RKO (cell line): ENCODE results near the gene SLC40A1.

Experiments used
- DNase-seq: peaks from one replicate; pipeline ENCODE4 v3.0.0-alpha.2; 2016; ENCODE audit warnings: low spot score

Gene SLC40A1

DNA sequence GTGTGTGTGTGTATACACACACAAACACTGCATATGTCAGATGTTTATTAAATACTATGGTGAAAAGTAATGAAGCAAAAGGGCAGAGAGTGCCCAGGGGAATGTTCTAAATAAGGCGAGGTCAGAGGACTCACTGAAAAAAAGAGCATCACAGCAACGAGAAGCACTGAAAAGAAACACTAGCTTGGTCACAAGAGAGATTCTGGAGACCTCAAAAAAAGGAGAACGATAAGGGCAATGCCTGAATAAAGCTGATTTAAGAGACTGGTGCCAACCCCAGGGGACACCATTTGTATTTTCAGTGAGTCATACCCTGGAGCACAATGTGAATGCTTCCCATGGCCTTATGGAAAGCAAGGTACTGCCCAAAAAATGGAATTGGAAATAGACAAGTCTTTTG is 14.5 kb downstream of the SLC40A1 start:
- DNase-seq = no peak

DNA sequence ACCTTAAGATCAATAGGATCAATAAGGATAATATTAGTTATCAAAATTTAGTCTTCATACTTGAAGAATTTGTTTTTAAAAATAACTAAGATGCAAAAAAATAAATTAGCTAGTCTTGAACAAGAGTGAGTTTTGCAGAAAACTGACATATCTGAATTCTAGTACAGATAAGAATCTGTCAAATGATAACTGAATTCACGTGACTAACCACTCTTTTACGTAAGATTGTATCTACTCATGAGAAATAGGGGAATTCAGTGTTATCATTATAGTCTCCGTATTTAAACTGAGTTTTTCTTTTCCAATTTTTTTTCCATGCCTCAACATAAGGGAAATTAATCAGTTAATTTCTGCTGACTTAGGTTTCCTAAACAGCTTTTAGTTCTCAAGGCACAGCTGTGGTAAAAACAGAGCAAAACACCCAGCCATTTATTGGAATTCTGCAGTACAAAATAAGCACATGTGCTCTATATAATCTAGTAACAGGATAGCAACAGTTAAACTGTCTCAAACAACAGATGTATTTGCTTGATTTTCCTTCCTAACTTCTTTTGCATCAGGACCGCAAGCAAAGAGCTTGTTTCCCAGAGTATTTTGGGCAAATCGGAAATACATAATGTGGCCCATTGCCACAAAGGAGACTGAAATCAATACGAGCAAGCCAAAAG is 19.1 kb downstream of the SLC40A1 start:
- DNase-seq = no peak

DNA sequence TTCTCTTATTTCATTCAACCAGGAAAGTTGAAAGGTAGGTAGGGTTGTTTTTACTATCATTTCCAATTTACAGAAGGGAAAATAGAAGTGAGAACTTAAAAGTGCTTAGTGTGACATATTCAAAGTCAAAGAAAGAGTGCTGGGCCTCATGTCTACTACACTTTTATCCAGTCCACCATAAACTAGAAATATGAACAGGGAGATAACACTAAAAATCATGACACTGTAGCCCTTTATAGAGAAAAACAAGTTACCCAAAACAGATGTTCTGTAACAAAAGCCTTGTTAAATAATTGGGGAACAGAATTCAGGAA is 20.4 kb downstream of the SLC40A1 start:
- DNase-seq = no peak

DNA sequence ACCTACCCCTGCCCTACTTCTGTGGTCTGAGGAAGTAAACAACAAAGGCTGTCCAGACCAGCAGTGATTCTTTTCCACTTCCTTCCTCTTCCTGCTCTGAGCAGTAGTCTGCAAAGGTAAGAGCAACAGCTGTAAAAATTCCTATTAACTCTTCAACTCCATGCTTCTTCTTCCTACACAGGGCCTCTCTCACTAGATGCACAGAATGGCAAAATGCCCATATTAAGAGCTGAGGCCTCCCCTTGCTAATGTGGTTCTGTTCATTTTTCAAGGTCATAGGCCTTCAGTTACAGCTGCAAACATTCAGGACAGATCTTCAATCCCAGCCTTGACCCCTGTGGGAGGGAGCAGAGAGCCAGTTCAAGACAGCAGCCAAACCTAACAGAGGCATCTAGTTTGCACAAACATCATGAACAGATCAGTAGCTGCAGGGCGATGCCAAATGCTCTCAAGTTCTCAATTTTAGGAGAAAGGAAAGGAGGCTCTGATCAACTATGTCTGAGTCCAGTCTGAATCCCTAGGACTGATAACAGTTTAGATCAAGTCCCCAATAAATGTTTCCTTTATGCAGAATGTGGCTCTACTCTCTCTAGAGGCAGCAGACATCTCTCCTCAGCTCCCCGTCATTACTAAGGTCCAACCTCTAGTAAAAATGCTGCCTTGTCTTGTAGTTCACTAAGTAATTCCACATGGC is 20.9 kb downstream of the SLC40A1 start:
- DNase-seq = no peak

DNA sequence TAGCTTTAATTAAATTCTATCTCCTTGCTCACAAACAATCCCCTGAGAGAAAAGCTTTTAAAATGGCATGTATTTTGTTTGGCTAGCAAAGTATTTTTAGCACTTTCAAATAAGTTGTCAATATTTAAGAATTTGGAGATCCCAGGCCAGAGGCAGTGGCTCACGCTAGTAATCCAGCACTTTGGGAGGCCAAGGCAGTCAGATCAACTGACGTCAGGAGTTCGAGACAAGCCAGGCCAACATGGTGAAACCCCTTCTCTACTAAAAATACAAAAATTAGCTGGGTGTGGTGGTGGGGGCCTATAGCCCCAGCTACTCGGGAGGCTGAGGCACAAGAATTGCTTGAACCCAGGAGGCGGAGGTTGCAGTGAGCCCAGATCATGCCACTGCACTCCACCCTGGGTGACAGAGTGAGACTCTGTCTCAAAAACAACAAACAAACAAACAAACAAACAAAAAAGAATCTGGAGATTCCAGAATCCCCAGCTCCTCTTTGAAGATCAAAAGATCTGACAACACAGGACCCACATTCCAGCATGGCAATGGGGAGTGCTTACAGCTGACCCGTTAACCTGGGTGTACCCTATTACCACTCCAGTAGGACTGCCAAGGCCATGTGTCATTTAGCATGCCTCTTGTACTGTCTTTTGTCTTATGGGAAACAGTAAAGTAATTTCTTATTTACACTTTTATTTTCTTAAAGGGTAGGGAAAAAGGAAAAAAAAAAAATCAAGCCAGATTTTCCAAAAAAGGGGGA is 21.9 kb downstream of the SLC40A1 start:
- DNase-seq = no peak

DNA sequence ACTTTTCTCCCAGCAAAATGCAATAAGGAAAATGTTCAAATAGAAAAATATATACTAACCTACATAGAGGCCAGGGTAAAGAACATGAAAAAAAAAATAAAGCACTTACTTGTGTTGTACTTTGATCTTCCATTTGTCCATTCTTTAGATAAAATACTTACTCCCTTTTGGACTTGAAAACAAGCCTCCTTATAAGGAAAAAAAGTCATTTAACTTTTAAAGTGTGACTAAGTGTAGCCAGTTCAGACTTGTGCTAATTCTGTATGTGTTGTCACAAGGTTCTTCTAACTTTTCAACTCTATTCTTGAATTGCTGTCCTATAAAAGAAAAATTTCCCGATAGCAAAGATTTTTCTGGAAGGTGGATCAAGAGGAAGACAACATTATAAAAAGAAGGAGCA is 23.2 kb downstream of the SLC40A1 start:
- DNase-seq = no peak

DNA sequence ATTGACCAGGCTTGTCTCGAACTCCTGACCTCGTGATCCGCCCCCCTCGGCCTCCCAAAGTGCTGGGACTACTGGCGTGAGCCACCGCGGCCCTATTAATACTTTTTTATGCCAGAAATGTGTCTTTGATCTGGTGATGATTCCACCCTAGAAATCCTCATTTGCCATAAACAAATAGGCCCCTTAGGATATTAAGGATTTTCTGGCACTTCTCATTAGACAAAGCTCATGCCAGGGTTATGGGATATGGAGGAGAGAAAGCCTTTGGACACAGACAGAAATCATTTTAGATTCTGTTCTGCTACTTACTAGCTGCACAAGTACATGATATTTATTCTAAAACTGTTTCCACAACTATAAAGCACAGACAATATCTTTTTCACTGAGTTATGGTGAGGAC is 24.1 kb downstream of the SLC40A1 start:
- no peak for DNase-seq

DNA sequence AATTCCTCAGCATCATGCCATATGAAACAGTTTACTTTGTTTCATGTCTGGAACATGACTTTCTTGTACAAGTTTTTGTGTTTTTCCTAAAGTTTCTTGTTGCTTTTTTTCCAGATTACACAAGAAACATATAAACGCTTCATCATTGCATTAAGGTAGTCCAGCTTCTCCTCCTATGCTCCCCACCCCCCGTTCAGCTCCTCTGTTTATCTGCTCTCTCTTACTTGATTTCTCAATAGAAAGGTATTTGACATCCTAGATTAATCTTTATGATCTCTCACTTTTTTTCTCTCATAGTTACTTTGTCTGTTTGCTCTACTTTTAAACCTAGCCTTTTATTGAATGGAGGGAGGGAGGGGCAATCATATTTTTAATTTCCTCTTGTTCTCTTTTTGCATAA is 25.4 kb downstream of the SLC40A1 start:
- no peak for DNase-seq

DNA sequence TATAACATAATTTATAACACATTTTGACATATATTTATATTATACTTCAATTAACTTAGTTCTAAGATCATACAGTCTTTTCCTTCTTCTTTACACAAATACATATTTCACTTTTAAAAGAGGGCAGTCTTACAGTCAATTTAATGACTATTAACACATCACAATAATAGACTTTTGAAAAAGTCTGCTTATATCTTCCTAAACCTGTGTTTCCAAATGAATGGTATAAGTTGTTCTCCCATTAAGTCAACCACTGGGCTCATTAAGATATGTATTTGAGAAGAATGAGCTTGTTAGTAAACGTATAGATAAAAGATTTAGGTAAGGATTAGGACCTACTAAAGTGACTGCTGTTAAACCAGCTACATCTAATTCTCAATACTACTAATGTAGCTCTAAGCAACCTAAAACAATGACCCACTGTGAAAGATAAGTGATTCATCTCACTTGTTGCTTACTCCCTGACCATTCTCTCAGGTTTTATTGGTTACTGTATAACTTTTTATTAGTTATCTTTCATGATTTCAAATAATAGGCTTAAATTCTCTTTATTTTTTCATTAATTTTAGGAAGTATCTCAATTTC is 27.0 kb downstream of the SLC40A1 start:
- no peak for DNase-seq

DNA sequence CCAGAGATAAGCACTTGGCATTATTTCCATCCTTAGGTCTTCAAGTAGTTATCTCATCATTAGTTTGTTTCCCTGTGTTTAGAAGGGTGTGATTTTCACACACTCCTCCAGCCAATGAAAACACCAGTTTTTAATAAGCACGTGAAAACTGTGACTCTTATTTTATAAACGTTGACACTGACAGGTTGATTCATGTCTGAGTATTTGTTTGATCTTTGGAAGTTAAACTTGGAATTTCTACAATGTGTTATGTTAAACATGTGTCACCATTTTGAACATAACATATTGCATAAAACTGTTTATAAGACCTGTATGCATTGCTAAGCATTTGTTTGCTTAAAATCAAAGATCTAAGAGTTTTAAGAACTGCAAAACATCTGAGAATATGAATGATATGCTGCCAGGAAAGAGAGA is 27.6 kb downstream of the SLC40A1 start:
- DNase-seq = peak; percentile 22

DNA sequence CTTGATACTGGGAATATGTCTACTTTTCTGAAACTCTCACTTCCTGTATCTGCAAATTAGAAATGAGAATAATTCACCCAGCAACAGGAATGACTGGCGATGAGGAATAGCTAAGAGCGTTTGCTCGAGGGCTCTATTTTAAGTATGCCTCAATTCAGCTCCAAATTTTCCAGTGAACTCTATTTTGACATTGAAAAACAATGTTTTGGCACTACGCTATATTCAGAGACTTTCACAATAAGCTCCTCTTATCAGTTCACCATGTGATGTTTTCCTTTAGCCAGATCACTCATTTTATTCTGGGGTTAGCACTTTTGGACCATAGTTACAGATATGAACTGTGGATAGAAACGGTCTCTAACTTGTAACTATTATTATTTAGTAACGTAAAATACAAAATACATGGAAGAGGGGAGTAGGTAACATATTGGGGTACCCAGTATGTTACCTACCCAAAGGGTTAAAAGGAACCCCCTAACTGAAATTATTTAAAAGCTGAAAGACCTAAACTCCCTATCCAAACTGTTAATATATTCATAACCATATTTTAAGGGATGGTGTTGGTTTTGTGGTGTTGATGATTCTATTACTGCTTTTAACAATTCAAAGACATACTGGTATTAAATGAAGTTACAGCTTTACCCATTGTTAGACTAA is 28.1 kb downstream of the SLC40A1 start:
- DNase-seq = no peak

DNA sequence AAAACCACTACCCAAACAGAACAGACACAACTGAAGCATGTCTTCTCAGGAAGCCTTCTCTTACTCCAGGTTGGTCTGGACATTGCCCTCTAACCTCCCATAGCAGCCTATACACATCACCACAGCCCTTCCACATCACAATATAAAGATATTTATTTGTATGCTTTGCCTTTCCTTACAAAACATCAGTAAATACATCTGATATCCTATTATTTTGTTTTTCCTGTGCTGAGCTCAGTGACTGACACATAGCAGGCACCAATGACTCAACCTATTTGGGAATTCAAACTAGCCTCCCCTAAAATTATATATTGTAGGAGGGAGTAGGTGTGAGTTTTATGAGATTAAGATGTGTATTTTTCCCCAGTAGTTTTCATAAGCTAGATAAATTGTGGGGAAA is 28.8 kb downstream of the SLC40A1 start:
- no peak for DNase-seq

DNA sequence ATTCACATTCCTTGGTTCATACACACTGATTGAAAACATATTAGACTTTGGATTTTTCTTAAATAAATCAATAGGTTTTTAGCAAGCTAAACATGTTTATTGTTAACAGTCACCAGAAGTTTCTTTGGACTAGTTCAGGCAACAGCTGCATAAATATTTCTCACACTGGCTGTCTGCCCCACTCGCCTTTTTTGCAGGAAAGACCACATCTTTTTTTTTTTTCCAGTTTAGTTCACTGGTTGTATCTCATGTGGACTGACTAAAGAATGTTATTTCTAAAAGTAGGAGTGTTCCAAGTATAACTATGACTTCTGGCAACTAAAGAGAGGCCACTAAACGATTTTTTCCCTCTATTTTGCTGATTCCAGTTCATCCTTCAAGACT is 31.1 kb downstream of the SLC40A1 start:
- no peak for DNase-seq

DNA sequence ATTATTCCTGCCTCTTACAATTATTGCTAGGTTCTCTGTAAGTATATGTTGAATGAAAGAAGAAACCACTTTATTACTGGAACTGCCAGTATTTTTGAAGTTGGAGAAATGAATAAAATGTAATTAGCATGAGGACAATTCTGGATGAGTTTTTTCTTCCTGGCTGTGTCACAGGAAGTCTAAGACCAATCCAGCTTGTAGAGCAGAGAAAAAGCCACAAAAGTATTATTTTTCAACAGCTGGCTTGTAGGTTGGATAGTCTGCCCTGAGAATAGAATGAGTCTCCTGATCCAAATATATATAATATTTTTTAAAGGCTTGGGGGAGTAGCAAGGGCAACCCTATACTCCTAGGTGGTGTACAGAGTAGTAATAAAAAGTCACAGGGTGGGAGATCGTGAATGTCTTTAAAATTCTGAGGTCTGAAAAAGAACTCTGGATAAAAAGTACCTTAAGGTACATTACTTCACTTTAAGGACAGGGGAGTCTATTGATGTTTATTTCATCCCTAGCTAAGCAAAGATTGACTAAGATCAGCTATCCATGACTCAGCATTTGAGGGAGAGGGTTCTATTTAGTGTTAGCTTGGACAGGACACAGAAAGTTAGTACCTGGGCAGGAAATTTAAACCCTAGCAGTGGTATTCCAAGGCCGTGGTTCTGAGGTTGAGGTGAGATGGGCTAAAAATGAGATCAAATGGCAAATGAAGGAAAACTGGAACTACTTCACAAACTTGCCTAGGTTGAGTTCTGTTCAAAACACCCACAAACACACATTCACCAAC is 31.7 kb downstream of the SLC40A1 start:
- no peak for DNase-seq

DNA sequence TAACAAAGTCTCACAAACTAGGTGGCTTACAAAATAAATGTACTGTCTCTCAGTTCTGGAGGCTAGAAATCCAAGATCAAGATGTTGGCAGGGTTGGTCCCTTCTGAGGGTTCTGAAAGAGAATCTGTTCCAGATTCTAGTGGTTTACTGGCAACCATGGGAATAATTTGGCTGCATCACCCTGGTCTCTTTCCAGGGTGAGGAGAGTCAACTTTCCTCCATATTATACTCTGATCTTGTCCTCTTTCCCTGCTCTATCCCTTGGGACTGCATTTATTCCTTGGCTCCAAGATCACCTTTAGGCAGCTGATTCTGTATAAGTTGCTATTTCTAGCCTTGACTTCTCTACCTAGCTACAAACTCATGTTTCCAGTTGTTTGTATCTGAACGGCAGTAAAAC is 35.2 kb downstream of the SLC40A1 start:
- DNase-seq = no peak

DNA sequence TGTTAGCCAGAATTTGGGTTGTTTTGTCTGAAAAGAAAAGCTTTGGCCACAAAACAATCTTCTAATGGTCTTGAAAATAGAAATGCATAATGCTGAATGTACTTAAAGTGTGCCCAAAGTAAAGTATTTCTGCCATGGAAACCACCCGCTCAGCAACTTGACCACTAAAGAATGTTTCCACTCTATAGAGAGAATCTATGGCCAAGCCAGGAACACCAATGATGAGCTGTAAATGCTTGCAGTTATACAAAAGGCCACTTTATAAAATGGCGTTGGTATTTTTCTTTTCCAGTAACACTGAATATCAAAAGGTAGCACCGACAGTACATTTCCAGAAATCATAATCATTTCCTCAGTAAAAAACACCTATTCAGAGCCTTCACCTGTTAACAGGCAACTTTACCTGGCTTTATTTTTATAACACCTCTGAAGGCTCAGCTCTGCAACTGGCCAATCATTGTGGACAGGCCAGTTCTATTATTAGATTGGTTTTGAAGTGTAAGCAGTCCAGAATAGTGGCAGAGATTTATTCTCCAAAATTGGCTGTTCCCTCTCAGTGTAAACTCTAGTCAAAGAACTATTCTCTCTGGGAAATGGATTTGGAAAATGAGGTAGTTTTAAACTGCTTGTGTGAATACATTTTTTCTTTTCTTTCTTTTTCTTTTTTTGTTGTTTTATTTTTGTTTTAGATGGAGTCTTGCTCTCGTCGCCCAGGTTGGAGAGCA is 36.1 kb downstream of the SLC40A1 start:
- no peak for DNase-seq

DNA sequence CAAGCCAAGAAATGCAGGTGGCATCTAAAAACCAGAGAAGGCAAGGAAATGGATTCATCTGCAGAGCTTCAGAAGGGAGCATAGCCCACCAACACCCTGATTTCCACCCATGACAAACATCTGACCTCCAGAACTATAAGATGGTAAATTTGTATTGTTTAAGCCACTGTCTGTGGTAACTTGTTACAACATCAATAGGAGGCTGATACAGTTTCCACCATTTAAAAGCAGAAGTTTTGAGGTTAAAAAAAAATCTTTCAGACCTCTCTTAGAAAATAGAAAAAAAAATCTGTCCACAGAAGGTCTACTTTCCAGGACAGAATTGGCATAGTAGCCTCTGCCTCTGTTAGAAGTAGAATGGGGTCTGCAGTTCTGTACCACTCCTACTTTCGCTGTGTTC is 37.2 kb downstream of the SLC40A1 start:
- DNase-seq = no peak

DNA sequence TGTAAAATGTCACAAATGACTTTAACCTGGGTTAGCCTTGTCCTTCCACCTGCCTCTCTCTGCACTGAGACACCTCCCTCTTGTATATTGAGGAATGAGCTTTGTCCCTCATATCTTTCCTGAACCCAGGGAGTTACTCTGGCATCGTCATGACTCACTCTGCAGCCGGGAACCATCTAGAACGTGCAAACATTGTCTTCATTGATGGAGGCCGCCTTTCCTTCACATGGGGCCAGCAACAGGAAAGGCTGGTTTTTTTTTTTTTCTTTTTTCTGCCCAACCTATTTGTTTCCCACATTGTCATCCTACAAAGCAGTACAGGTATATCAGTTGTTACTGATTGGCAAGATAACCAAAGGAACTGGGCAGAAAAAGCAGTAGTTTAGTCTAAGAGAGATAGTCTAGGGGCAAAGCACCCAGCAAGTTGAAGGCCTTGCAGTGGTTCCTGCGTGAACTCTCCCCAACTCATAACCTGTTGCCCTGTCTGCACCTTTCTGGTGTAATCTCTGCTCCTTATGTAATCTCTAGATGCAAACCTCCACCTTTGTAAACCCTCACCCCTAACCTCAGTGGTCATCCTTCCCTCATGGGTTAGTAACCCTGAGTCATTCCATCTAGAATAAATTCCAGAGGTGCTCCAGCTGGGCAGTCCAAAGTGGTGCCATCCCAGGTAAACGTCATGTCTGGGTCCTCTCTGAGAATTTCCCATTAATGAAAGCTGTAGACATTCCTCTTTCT is 38.3 kb downstream of the SLC40A1 start:
- no peak for DNase-seq

DNA sequence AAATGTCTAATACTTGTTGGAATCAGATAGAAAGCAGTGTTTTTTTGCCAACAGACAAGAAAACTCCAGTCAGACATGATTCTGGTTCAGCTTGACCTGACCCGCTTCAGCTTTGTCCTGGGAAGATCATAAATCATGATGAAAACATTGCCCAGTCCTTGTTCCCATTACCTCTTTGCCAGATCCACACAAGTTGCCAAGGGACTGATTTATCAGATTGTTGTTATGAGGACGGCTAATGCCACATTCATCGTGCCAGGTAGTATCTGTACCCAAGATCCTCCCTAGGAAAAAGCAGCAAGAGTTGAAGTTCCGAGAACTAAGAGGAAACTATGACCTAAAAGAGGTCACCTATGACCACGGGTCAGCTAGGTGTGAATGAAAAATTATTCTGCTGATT is 39.0 kb downstream of the SLC40A1 start:
- DNase-seq = no peak

DNA sequence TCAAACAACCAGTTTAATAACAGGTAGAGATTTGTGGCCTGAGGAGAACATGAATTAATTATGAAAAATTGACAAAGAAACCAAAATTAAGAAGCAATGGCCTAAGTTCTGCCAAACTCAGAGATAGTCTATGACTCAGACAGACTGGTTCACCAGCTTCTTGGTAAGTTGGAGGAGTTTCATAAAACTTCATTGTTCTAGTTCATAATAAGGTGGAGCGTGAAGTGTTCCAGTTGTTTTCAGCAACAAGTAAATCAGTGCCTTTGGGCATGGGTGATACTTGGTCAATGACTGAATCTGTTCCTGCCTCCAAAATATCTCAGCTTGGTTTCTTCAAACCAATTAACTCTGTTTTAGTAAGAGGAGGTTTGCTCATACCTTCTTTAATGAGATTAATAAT is 40.0 kb downstream of the SLC40A1 start:
- DNase-seq = no peak
